ENCODE measurements around the gene CPN1.

The CPN1 gene

DNA sequence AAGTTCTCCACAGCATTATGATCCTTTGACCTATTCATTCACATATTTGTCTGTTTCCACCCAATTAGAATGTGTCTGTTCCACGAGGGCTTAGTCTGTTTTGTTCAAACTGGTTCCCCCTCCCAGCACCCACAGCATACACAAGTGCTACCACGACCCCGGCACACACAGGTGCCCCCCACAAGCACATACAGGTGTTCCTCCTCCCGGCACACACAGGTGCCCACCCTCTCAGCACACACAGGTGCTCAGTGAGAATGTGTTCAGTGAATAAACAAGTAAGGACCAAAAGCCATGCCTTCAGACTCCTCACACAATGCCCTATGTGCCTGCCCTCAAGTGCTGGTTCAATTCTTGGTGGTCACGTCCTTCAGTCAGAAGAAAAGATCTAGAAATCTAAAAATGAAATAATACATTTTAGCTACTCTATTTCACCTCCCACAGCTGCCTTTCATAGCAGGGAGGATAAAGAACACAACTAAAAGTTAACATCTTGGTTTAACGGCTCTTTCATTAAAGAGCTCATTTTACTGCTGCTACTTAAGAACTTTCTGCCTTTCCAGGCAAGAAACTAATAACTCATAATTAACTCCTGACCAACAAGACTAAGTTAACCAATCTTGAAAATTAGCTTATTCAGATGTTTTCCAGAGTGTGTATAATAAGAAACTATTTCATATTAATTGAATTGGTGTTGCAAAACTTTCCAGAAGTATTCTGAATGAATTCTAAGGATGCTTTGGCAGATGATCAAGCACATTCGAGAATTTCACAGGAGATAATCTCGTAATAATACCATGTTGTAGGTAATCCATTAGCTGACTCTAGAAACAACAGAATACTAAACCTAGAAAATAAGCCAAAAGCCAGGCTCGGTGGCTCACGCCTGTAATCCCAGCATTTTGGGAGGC lies 74.2 kb downstream of the CPN1 start:
- TF ChIP-seq, protein P1, sequence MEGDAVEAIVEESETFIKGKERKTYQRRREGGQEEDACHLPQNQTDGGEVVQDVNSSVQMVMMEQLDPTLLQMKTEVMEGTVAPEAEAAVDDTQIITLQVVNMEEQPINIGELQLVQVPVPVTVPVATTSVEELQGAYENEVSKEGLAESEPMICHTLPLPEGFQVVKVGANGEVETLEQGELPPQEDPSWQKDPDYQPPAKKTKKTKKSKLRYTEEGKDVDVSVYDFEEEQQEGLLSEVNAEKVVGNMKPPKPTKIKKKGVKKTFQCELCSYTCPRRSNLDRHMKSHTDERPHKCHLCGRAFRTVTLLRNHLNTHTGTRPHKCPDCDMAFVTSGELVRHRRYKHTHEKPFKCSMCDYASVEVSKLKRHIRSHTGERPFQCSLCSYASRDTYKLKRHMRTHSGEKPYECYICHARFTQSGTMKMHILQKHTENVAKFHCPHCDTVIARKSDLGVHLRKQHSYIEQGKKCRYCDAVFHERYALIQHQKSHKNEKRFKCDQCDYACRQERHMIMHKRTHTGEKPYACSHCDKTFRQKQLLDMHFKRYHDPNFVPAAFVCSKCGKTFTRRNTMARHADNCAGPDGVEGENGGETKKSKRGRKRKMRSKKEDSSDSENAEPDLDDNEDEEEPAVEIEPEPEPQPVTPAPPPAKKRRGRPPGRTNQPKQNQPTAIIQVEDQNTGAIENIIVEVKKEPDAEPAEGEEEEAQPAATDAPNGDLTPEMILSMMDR (IDR thresholded peaks at IDR 0.05): no peak
- no peak overlapping the region for H3K27ac ChIP-seq

- no peak for TF ChIP-seq ZFX (IDR thresholded peaks at IDR 0.05; ENCODE audit: borderline replicate concordance)
- TF ChIP-seq, protein P1 (IDR thresholded peaks at IDR 0.05): no peak
- no peak overlapping the region for H3K27ac ChIP-seq
Observed at GRCh38 chr10:100006243-100006886, 75.3 kb downstream of the CPN1 start.

DNA sequence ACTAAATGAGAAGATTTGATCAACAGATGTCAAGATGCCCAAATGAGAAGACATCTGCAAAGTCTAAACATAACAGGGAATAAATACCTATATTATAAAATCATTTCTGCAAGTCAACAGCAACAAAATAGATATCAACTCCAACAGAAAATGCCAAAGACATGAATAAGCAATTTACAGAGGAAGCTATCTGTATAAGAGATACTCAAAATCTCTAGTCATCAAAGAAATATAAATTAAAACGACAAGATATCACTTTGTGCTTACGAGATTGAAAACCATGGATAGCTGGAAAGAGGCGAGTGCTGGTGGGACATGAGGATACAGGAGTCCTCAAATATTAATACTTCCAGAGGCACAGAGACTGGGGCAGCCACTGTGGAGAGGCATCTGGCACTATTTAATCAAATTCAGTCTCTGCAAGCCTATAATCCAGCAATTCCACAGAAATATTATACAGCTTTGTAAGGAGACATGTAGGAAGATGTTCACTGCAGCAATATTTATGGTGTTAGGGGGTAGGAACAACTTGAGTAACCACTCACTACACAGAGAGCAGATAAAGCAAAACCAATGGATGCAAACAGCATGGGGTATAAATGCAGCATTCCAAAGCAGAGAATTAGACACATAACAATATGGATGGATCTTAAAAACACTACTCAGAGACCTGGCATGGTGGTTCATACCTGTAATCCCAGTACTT lies 76.7 kb downstream of the CPN1 start:
- H3K27ac ChIP-seq: no peak overlapping the region
- TF ChIP-seq, protein P1 (IDR thresholded peaks at IDR 0.05): no peak
- TF ChIP-seq ZFX (IDR thresholded peaks at IDR 0.05; ENCODE audit: borderline replicate concordance): no peak

GRCh38 chr10:100000109-100000644 lies 81.5 kb downstream of the CPN1 start:
- TF ChIP-seq, protein P1 (IDR thresholded peaks at IDR 0.05): no peak
- no peak for TF ChIP-seq ZFX (IDR thresholded peaks at IDR 0.05; ENCODE audit: borderline replicate concordance)
- H3K27ac ChIP-seq: no peak overlapping the region

DNA sequence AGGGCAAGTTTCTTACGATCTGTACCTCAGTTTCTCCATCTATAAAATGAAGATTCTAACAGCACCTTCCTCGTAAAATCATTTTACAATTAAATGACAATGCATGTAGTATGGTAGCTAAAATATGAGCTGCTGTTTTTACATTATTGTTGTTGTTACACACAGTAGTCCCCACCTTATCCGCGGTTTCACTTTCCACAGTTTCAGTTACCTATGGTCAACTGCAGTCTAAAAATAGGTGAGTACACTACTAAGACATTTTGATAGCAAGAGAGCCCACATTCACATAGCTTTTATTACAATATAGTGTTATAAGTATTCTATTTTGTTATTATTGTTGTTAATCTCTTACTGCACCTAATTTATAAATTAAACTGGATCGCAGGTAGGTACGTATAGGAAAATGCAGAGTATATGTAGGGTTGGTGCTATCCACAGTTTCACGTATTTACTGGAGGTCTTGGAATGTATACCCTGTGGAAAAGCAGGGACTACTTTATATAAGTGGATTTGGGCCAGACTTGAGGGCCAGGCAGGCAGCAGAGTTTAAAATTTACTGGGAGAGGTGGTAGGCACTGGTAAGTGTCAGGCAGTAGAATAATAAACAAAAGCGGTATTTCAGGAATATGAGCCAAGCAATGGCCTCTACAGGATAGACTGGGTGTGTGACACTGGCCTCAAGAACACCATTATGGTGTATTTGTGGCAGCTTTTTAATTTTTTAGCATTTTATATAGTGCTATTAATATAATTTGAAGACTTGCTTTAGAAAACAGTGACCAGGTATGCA lies 82.2 kb downstream of the CPN1 start:
- TF ChIP-seq, protein P1 (IDR thresholded peaks at IDR 0.05): no peak
- TF ChIP-seq ZFX (IDR thresholded peaks at IDR 0.05; ENCODE audit: borderline replicate concordance): no peak
- no peak overlapping the region for H3K27ac ChIP-seq

- no peak for TF ChIP-seq ZFX (IDR thresholded peaks at IDR 0.05; ENCODE audit: borderline replicate concordance)
- TF ChIP-seq, protein P1 (IDR thresholded peaks at IDR 0.05): no peak
- no peak overlapping the region for H3K27ac ChIP-seq
Observed at GRCh38 chr10:99998889-99999288, 82.8 kb downstream of the CPN1 start.
